ENCODE data around the gene FAM174C. TPM values are rescaled to one million over a fixed set of nuclear protein-coding genes. Genes with fewer than 3 reads are reported as not detected.

Gene FAM174C
- total RNA-seq, 2 donors from 2014 or later, result 28.9 to 29.8 TPM

- H3K27me3 ChIP-seq, result no peaks in the 10 kb centered on the region
- DNase-seq (ENCODE audit: low spot score), result no peak
- peak overlapping the region; percentile 97 to 100 for H3K27ac ChIP-seq
- H3K4me3 ChIP-seq, result peak overlapping the region in 1 of 2 donors; percentile 81
- no peaks in the 10 kb centered on the region for H3K9me3 ChIP-seq
- H3K36me3 ChIP-seq, result peaks cover 66% of the 10 kb centered on the region
- no peak for TF ChIP-seq CTCF (IDR thresholded peaks at IDR 0.05)
- peaks cover 0 to 84% of the 10 kb centered on the region in 2 donors for H3K4me1 ChIP-seq
Observed at GRCh38 chr19:1254081-1254527, 21.2 kb upstream of the FAM174C start.

DNA sequence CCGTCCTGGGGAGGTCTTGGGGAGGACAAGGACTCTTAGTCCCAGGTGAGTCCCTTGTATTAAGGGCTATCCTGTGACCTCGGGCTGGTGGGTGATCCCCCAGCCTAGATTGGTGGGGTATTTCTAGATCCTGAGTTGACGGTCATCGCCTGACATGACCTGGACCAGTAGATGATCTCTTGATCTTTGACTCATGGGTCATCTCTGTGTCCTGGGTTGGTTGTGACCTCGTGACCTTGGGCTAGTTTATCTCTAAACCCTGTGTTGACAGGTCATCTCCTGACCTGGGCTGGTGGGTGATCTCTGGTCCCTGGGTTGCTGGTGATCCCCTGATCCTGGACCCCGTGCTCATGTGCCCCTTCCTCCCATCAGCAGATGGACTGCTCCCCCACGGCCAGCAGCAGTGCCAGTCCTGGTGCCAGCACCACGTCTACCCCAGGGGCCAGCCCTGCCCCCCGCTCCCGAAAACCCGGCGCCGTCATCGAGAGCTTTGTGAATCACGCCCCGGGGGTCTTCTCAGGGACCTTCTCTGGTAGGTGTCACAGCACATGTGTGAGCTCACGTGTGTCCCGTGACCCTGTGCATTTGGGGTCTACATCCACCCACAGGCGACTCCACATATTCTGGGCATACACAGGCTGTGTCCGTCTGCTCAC lies 20.7 kb upstream of the FAM174C start:
- TF ChIP-seq CTCF (IDR thresholded peaks at IDR 0.05), result no peak
- DNase-seq (ENCODE audit: low spot score), result no peak
- H3K27ac ChIP-seq, result peak overlapping the region; percentile 97 to 100
- H3K4me1 ChIP-seq, result peaks cover 0 to 89% of the 10 kb centered on the region in 2 donors
- H3K9me3 ChIP-seq, result no peaks in the 10 kb centered on the region
- H3K27me3 ChIP-seq, result no peaks in the 10 kb centered on the region
- H3K36me3 ChIP-seq, result peaks cover 66% of the 10 kb centered on the region
- H3K4me3 ChIP-seq, result no peak overlapping the region

DNA sequence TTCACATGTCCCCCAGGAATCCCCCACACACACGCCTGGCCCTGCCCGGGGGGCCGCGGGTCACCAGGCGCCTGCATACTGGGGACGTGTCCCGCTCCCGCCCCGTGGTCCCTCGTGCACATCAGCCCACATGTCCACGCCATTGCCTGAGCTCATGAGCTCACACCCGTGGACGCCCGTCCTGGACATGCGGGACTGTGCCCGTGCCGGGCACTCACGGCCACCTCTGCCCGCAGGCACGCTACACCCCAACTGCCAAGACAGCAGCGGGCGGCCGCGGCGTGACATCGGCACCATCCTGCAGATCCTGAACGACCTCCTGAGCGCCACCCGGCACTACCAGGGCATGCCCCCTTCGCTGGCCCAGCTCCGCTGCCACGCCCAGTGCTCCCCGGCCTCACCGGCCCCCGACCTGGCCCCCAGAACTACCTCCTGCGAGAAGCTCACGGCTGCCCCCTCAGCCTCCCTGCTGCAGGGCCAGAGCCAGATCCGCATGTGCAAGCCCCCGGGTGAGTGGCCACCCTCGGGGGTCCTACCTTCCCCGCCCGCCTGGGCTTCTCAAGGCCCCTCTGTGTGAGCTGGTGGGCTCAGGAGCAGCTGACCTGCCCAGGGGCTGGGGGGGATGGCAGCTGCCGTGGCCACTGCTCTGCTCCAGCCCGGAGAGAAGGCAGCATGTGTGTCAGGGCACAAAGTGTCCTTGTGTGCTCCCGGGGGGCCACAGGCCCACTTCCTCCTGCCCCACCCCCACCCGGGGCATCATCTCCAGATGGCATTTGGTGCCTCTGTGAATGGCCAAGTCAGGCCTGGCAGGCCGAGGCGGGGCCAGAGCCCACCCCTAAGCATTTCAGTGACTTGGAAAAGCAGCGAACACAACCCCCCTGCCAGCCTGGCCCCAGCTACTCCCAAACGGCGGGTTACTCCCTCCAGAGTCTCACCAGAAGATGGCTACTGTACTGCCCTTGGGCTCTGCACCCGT lies 19.9 kb upstream of the FAM174C start:
- H3K4me3 ChIP-seq, result no peak overlapping the region
- DNase-seq (ENCODE audit: low spot score), result no peak
- peak overlapping the region; percentile 97 to 100 for H3K27ac ChIP-seq
- H3K27me3 ChIP-seq, result no peaks in the 10 kb centered on the region
- no peaks in the 10 kb centered on the region for H3K9me3 ChIP-seq
- TF ChIP-seq CTCF (IDR thresholded peaks at IDR 0.05), result no peak
- H3K4me1 ChIP-seq, result peaks cover 0 to 98% of the 10 kb centered on the region in 2 donors
- H3K36me3 ChIP-seq, result peaks cover 63% of the 10 kb centered on the region

DNA sequence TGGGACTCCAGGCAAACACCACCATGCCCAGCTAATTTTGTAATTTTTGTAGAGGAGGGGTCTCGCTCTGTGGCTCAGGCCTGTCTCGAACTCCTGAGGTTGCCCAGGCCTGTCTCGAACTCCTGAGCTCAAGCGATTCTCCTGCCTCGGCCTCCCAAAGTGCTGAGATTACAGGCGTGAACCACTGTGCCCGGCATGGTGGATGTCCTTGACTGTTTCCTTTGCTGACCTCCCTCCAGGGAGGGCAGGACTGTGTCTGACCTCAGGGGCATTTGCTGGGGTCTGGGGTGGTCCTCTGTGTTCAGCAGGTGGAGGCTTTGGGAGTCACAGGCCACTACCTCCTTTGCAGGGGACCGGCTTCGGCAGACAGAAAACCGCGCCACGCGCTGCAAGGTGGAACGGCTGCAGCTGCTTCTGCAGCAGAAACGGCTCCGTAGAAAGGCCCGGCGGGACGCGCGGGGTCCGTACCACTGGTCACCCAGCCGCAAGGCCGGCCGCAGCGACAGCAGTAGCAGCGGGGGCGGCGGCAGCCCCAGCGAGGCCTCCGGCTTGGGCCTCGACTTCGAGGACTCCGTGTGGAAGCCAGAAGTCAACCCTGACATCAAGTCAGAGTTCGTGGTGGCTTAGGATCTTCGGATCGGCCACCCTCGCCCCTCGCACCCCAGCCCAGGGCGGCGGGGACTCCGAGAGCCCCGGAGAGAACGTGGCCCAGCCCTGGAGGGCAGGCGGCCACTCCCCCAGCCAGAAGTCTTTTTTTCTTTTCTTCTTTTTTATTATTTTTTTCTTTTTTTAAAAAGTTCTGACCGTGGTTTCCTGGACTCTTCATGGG lies 18.5 kb upstream of the FAM174C start:
- H3K27ac ChIP-seq, result peak overlapping the region; percentile 93 to 97
- no peaks in the 10 kb centered on the region for H3K27me3 ChIP-seq
- DNase-seq (ENCODE audit: low spot score), result no peak
- no peak overlapping the region for H3K4me3 ChIP-seq
- no peaks in the 10 kb centered on the region for H3K9me3 ChIP-seq
- peaks cover 0 to 97% of the 10 kb centered on the region in 2 donors for H3K4me1 ChIP-seq
- TF ChIP-seq CTCF (IDR thresholded peaks at IDR 0.05), result no peak
- peaks cover 50% of the 10 kb centered on the region for H3K36me3 ChIP-seq

- no peak for DNase-seq (ENCODE audit: low spot score)
- Histone ChIP-seq H3K36me3 (peaks cover 47% of the 10 kb centered on the region), H3K27ac (peak overlapping the region; percentile 93 to 97), H3K9me3 (no peaks in the 10 kb centered on the region), H3K4me3 (no peak overlapping the region), H3K27me3 (no peaks in the 10 kb centered on the region), H3K4me1 (peaks cover 0 to 97% of the 10 kb centered on the region in 2 donors)
- TF ChIP-seq CTCF (IDR thresholded peaks at IDR 0.05), result no peak
Observed at GRCh38 chr19:1257475-1258162, 17.7 kb upstream of the FAM174C start.

All from right atrium auricular region (tissue), 2 donors.